HCT116 (cell line): ENCODE data around the gene MID1. TPM values are rescaled to one million over a fixed set of nuclear protein-coding genes. Genes with fewer than 3 reads are reported as not detected.

Experiments
- ATAC-seq: fragments of 200-7000 bp; cut with Tn5 transposase; 2 replicates; pipeline ENCODE4 v1.9.1; 2020; ENCODE audit warnings: mild to moderate bottlenecking, moderate library complexity
- BruUV-seq: library from RNA; stranded (reverse); fragments of 400-500 nt; replicated peaks from 2 replicates; lab custom pipeline; 2021; lab: Mats Ljungman, UMichigan
- CTCF ChIA-PET: fragments of 300-600 bp; sonication (Branson Sonifier 250); formaldehyde crosslinking; loops from one replicate; lab custom pipeline; 2021; ENCODE audit warnings: antibody characterized with exemption; lab: Charles Lee
- POLR2A ChIA-PET: fragments of 300-600, 350-600 bp; sonication (Branson Sonifier 250); formaldehyde crosslinking; loops from one replicate; lab custom pipeline; 2021; ENCODE audit warnings: antibody characterized with exemption; lab: Charles Lee
- RAD21 ChIA-PET, 2 experiments: fragments of 300-600 bp; sonication (Branson Sonifier 250); formaldehyde crosslinking; loops; one replicate each; lab custom pipeline; 2023; ENCODE audit warnings: low total read pairs in 2 of 2; ENCODE audit not compliant: uncharacterized antibody in 2 of 2, unreplicated experiment in 2 of 2, low non-redundant PET in 1 of 2; lab: Charles Lee
- DNase-seq: peaks from one replicate; pipeline ENCODE4 v3.0.0-alpha.2; 2010; ENCODE audit warnings: low read depth, low spot score
- H2AFZ ChIP-seq: fragments of 200-600 bp; shearing (Covaris generic), sonication (generic); 2 replicates; pipeline ENCODE4 v1.6.1; 2017; ENCODE audit warnings: low read depth, mixed run types, mixed read lengths, antibody characterized with exemption, low read length; ENCODE audit not compliant: poor library complexity, severe bottlenecking
- H3K27ac ChIP-seq: 2 replicates; pipeline ENCODE4 v1.5.1; 2012; ENCODE audit warnings: low read depth, low read length
- H3K27me3 ChIP-seq: fragments of 200-600 bp; sonication (generic); 2 replicates; pipeline ENCODE4 v1.6.1; 2016; ENCODE audit warnings: mixed run types, low read length, mixed read lengths; ENCODE audit not compliant: insufficient read depth
- H3K36me3 ChIP-seq, 2 experiments: fragments of 200-500 bp in 1 of 2; fragments of 200-600 bp in 1 of 2; sonication (Bioruptor generic) in 1 of 2; sonication (generic) in 1 of 2; 2 replicates each; pipeline versions ENCODE4 v1.5.1 to v1.6.1; 2014 to 2016; ENCODE audit warnings: low read length in 2 of 2, inconsistent platforms in 1 of 2, mixed read lengths in 1 of 2, mixed run types in 1 of 2; ENCODE audit not compliant: insufficient read depth in 2 of 2, control insufficient read depth in 1 of 2
- H3K4me1 ChIP-seq, 2 experiments: fragments of 200-600 bp in 1 of 2; sonication (generic) in 1 of 2; 2 replicates each; pipeline versions ENCODE4 v1.5.1 to v1.6.1; 2012 to 2017; ENCODE audit warnings: low read length in 2 of 2, inconsistent platforms in 1 of 2, mild to moderate bottlenecking in 1 of 2, mixed read lengths in 1 of 2, mixed run types in 1 of 2, moderate library complexity in 1 of 2; ENCODE audit not compliant: insufficient read depth in 2 of 2, control insufficient read depth in 1 of 2
- H3K4me2 ChIP-seq: fragments of 200-600 bp; sonication (generic); 2 replicates; pipeline ENCODE4 v1.6.1; 2017; ENCODE audit warnings: mixed run types, low read length, mixed read lengths
- H3K4me3 ChIP-seq, 2 experiments: fragments of 200-600 bp in 1 of 2; sonication (generic) in 1 of 2; replicated peaks in 1 of 2; 2 replicates each; pipeline ENCODE4 v1.5.1; 2011 to 2016; ENCODE audit warnings: low read length in 2 of 2, control low read depth in 1 of 2, low read depth in 1 of 2, mild to moderate bottlenecking in 1 of 2, mixed read lengths in 1 of 2, mixed run types in 1 of 2
- H3K79me2 ChIP-seq: fragments of 200-600 bp; sonication (generic); 2 replicates; pipeline ENCODE4 v1.6.1; 2017; ENCODE audit warnings: mild to moderate bottlenecking, mixed run types, low read length, moderate library complexity, mixed read lengths; ENCODE audit not compliant: insufficient read depth
- H3K9ac ChIP-seq: fragments of 200-600 bp; sonication (generic); 2 replicates; pipeline ENCODE4 v1.6.1; 2016; ENCODE audit warnings: low read length, mixed read lengths
- H3K9me2 ChIP-seq: fragments of 200-600 bp; sonication (generic), shearing (Covaris generic); 2 replicates; pipeline ENCODE4 v1.6.1; 2017; ENCODE audit warnings: mixed run types, mild to moderate bottlenecking, moderate library complexity; ENCODE audit not compliant: insufficient read depth
- H3K9me3 ChIP-seq, 2 experiments: fragments of 200-500 bp in 1 of 2; fragments of 200-600 bp in 1 of 2; sonication (Bioruptor generic) in 1 of 2; sonication (generic) in 1 of 2; 2 replicates each; pipeline ENCODE4 v1.6.1; 2014 to 2017; ENCODE audit warnings: low read length in 2 of 2, mixed read lengths in 2 of 2, inconsistent platforms in 1 of 2, low read depth in 1 of 2, mild to moderate bottlenecking in 1 of 2, mixed run types in 1 of 2, moderate library complexity in 1 of 2; ENCODE audit not compliant: control insufficient read depth in 1 of 2, insufficient read depth in 1 of 2
- H4K20me1 ChIP-seq: fragments of 200-600 bp; sonication (generic), shearing (Covaris generic); 2 replicates; pipeline ENCODE4 v1.6.1; 2017; ENCODE audit warnings: mixed run types, mild to moderate bottlenecking, moderate library complexity; ENCODE audit not compliant: insufficient read depth
- ATF3 ChIP-seq: IDR thresholded peaks from 2 replicates; pipeline ENCODE4 v1.6.1; 2012
- CBX3 ChIP-seq: IDR thresholded peaks from 2 replicates; pipeline ENCODE4 v1.6.1; 2012; ENCODE audit warnings: low read depth
- CEBPB ChIP-seq: IDR thresholded peaks from 2 replicates; pipeline ENCODE4 v1.6.1; 2012; ENCODE audit warnings: low read depth
- EGR1 ChIP-seq: IDR thresholded peaks from 2 replicates; pipeline ENCODE4 v1.6.1; 2012; ENCODE audit warnings: low read depth
- ELF1 ChIP-seq: IDR thresholded peaks from 2 replicates; pipeline ENCODE4 v1.6.1; 2012; ENCODE audit warnings: low read depth, borderline replicate concordance
- EZH2 ChIP-seq: fragments of 200-600 bp; sonication (generic); IDR thresholded peaks from 2 replicates; pipeline ENCODE4 v1.6.1; 2017; ENCODE audit warnings: antibody characterized with exemption, mixed run types
- EZH2phosphoT487 ChIP-seq: fragments of 200-600 bp; IDR thresholded peaks from 2 replicates; pipeline ENCODE4 v1.6.1; 2018; ENCODE audit warnings: antibody characterized with exemption, borderline replicate concordance
- JUND ChIP-seq: IDR thresholded peaks from 2 replicates; pipeline ENCODE4 v1.6.1; 2012
- MAX ChIP-seq: IDR thresholded peaks from 2 replicates; pipeline ENCODE4 v1.6.1; 2012
- POLR2A ChIP-seq: IDR thresholded peaks from 2 replicates; pipeline ENCODE4 v1.7.0; 2011; ENCODE audit warnings: borderline replicate concordance; ENCODE audit not compliant: insufficient read depth, insufficient read length; ENCODE audit errors: extremely low read depth
- REST ChIP-seq: IDR thresholded peaks from 2 replicates; pipeline ENCODE4 v1.6.1; 2012; ENCODE audit warnings: low read depth
- SP1 ChIP-seq: IDR thresholded peaks from 2 replicates; pipeline ENCODE4 v1.6.1; 2012; ENCODE audit warnings: low read depth
- SRF ChIP-seq: IDR thresholded peaks from 2 replicates; pipeline ENCODE4 v1.6.1; 2012; ENCODE audit warnings: low read depth
- TCF7L2 ChIP-seq: IDR thresholded peaks from 2 replicates; pipeline ENCODE4 v1.7.0; 2011; ENCODE audit warnings: borderline replicate concordance, inconsistent platforms; ENCODE audit not compliant: insufficient read depth, insufficient read length; ENCODE audit errors: extremely low read depth
- YY1 ChIP-seq: IDR thresholded peaks from 2 replicates; pipeline ENCODE4 v1.6.1; 2011; ENCODE audit warnings: low read length, low read depth, moderate library complexity, mild to moderate bottlenecking; ENCODE audit not compliant: insufficient replicate concordance; ENCODE audit errors: extremely low read depth
- ZBTB33 ChIP-seq: IDR thresholded peaks from 2 replicates; pipeline ENCODE4 v1.6.1; 2011; ENCODE audit warnings: mild to moderate bottlenecking, low read length, moderate library complexity; ENCODE audit not compliant: insufficient replicate concordance; ENCODE audit errors: extremely low read depth
- ZFX ChIP-seq: fragments of 450-650 bp; IDR thresholded peaks from 2 replicates; pipeline ENCODE4 v1.6.1; 2017
- ZNF274 ChIP-seq: fragments of 200-500 bp; sonication (Bioruptor generic); IDR thresholded peaks from 2 replicates; pipeline ENCODE4 v1.6.1; 2014; ENCODE audit warnings: mild to moderate bottlenecking, low read depth, low read length, inconsistent platforms
- intact Hi-C: fragments of 100-400 bp; cut with micrococcal nuclease; formaldehyde crosslinking; loops from 2 replicates; pipeline ENCODE4 v1.10.0; 2022
- total RNA-seq: library from RNA; stranded (reverse); gene quantifications from one replicate; pipeline ENCODE4 v1.2.1, GENCODE V29; 2021; ENCODE audit not compliant: unreplicated experiment

The MID1 gene
- total RNA-seq, 1 experiment from 2014 or later, result 48.8 TPM

GRCh38 chrX:10571260-10571659, 49.1 kb downstream of the MID1 start:
- Histone ChIP-seq H3K4me1 (peaks cover 31 to 58% of the 10 kb centered on the region in 2 experiments), H3K27me3 (no peaks in the 10 kb centered on the region), H3K9me2 (no peaks in the 10 kb centered on the region), H4K20me1 (no peaks in the 10 kb centered on the region), H3K4me2 (no peak overlapping the region), H2AFZ (no peak overlapping the region), H3K27ac (no peak overlapping the region), H3K9ac (no peak overlapping the region), H3K79me2 (peaks cover 96% of the 10 kb centered on the region), H3K9me3 (no peaks in the 10 kb centered on the region), H3K36me3 (no peaks in the 10 kb centered on the region), H3K4me3 (no peak overlapping the region)
- ChIA-PET POLR2A (no interaction called here), CTCF (no interaction called here), RAD21 (no interaction called here)
- intact Hi-C loops, result no loop called here
- no peak for TF ChIP-seq EZH2phosphoT487
- no peak for TF ChIP-seq ELF1
- TF ChIP-seq SP1, result no peak
- no peak for TF ChIP-seq JUND
- no peak for TF ChIP-seq ZFX
- TF ChIP-seq REST, result no peak
- TF ChIP-seq CEBPB, result no peak
- no peak for TF ChIP-seq ATF3
- TF ChIP-seq POLR2A, result no peak
- TF ChIP-seq ZNF274, result no peak
- no peak for TF ChIP-seq SRF
- no peak for TF ChIP-seq EZH2
- TF ChIP-seq MAX, result no peak
- TF ChIP-seq TCF7L2, result no peak
- no peak for TF ChIP-seq YY1
- no peak for TF ChIP-seq EGR1
- no peak for TF ChIP-seq CBX3
- no peak for TF ChIP-seq ZBTB33
- BruUV-seq, result no TSS peak
- ATAC-seq (no peak), DNase-seq (no peak)
